Measurements from ENCODE around the gene ESRRA. TPM values are rescaled to one million over a fixed set of nuclear protein-coding genes. Genes with fewer than 3 reads are reported as not detected.

The ESRRA gene
- polyA plus RNA-seq, 1 experiment: 5.5 TPM

GRCh38 chr11:64263021-64263946 lies 42.0 kb upstream of the ESRRA start:
- Histone ChIP-seq H3K9me3 (ENCODE audit: control insufficient read depth, insufficient read depth, low read length) (no peaks in the 10 kb centered on the region; the same call in 1 of the 2 replicates), H3K4me3 (ENCODE audit: low read depth, low read length) (no peak overlapping the region), H3K27ac (ENCODE audit: low read depth, low read length) (peak overlapping the region; percentile 2), H3K27me3 (ENCODE audit: control insufficient read depth, insufficient read depth, low read length) (no peaks in the 10 kb centered on the region)
- DNase-seq (ENCODE audit: low read depth, low spot score): no peak
- POLR2A ChIA-PET: interaction anchor here (0.7 to 1.3 kb wide), 2 partner anchors 11 kb away, joined by 8 to 11 read pairs; no protein-coding TSS in a partner anchor
- TF ChIP-seq CTCF (IDR thresholded peaks at IDR 0.05; ENCODE audit: low read depth, low read length): no peak
- CTCF ChIA-PET: interaction anchor here (1.5 to 2.5 kb wide), 2 partner anchors 13 to 41 kb away, joined by 4 to 12 read pairs; partner anchors contain the start of gene PLCB3

GRCh38 chr11:64263947-64264317 lies 41.4 kb upstream of the ESRRA start:
- Histone ChIP-seq H3K9me3 (ENCODE audit: control insufficient read depth, insufficient read depth, low read length) (no peaks in the 10 kb centered on the region; the same call in 1 of the 2 replicates), H3K27ac (ENCODE audit: low read depth, low read length) (no peak overlapping the region), H3K4me3 (ENCODE audit: low read depth, low read length) (no peak overlapping the region), H3K27me3 (ENCODE audit: control insufficient read depth, insufficient read depth, low read length) (no peaks in the 10 kb centered on the region)
- no peak for TF ChIP-seq CTCF (IDR thresholded peaks at IDR 0.05; ENCODE audit: low read depth, low read length)
- DNase-seq (ENCODE audit: low read depth, low spot score): no peak
- CTCF ChIA-PET: interaction anchor here (1.5 to 2.5 kb wide), 2 partner anchors 14 to 41 kb away, joined by 4 to 12 read pairs; partner anchors contain the start of gene PLCB3
- POLR2A ChIA-PET: interaction anchor here (0.6 to 1.3 kb wide), 2 partner anchors 12 to 31 kb away, joined by 4 to 11 read pairs; no protein-coding TSS in a partner anchor

GRCh38 chr11:64264371-64264852 lies 40.9 kb upstream of the ESRRA start:
- no peak overlapping the region for H3K27ac ChIP-seq (ENCODE audit: low read depth, low read length)
- no peak for DNase-seq (ENCODE audit: low read depth, low spot score)

GRCh38 chr11:64265176-64266160 lies 39.9 kb upstream of the ESRRA start:
- H3K9me3 ChIP-seq (ENCODE audit: control insufficient read depth, insufficient read depth, low read length): no peaks in the 10 kb centered on the region; the same call in 1 of the 2 replicates
- ChIA-PET POLR2A (interaction anchor here (0.6 kb wide), 2 partner anchors 84 to 575 kb away, joined by 3 read pairs; no protein-coding TSS in a partner anchor), CTCF (interaction anchor here (2.5 kb wide), 1 partner anchor 15 kb away, joined by 12 read pairs; the partner anchor contains the start of gene PLCB3)
- DNase-seq (ENCODE audit: low read depth, low spot score): no peak
- no peak for TF ChIP-seq CTCF (IDR thresholded peaks at IDR 0.05; ENCODE audit: low read depth, low read length)
- H3K27ac ChIP-seq (ENCODE audit: low read depth, low read length): no peak overlapping the region
- no peak overlapping the region for H3K4me3 ChIP-seq (ENCODE audit: low read depth, low read length)
- H3K27me3 ChIP-seq (ENCODE audit: control insufficient read depth, insufficient read depth, low read length): no peaks in the 10 kb centered on the region

More at GRCh38 chr11:64264371-64264852, 40.9 kb upstream of the ESRRA start:
- Histone ChIP-seq H3K9me3 (ENCODE audit: control insufficient read depth, insufficient read depth, low read length) (no peaks in the 10 kb centered on the region; the same call in 1 of the 2 replicates), H3K4me3 (ENCODE audit: low read depth, low read length) (no peak overlapping the region), H3K27me3 (ENCODE audit: control insufficient read depth, insufficient read depth, low read length) (no peaks in the 10 kb centered on the region)
- ChIA-PET POLR2A (interaction anchor here (0.6 to 1.3 kb wide), 2 partner anchors 12 to 31 kb away, joined by 4 to 11 read pairs; no protein-coding TSS in a partner anchor), CTCF (interaction anchor here (1.5 to 2.5 kb wide), 2 partner anchors 14 to 40 kb away, joined by 4 to 12 read pairs; partner anchors contain the start of gene PLCB3)
- no peak for TF ChIP-seq CTCF (IDR thresholded peaks at IDR 0.05; ENCODE audit: low read depth, low read length)

All from AG04450 (cell line).